Fibroblast of skin of abdomen (primary cell): ENCODE data around the gene PSAPL1.

ENCODE experiments used
- DNase-seq: peaks from one replicate; pipeline ENCODE4 v3.0.0-alpha.2; 2013

The PSAPL1 gene

DNA sequence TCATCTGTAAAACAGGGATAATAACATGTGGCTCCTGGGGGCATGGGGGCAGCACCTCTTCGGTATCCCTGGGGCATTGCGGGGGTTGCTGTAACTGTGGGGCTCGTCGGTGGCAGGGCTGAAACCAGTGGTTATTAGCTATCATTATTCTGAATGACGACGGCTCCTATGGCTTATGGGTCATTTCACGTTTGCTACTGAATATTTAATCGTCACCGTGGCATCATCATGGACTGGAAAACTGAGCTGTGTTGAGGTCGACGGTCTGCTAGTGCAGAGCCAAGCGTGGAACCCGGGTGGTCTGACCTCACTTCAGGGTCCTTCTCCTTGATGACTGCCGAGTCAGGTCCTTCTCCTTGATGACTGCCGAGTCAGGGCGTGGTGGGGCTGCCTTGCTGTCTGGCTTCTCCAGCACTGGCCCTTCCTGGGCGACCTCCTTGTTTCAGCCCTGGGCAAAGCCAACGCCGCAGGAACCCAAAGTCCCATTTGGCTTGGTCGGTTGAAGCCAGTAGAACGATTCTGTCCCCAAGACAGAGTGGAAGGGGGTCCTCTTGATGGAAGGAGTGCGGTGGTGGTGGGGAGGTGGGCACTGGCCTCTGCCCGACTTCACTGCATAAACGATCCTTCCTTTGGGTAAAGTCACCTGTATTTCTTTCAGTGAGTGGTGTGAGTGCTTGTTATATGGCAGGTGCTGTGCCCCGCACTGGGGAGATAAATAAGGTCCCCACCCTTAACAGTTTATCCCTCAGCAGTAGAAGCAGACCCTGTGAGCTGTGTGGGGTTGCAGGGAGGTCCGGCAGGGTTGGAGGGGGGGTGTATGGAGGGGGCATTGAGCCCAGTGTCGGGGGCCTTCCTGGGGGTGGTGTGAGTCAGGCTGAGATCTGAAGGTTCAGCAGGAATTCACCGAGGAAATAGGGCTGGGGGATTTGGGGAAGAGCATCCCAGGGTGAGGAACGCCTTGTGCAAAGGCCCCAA is 40.8 kb downstream of the PSAPL1 start:
- no peak for DNase-seq

DNA sequence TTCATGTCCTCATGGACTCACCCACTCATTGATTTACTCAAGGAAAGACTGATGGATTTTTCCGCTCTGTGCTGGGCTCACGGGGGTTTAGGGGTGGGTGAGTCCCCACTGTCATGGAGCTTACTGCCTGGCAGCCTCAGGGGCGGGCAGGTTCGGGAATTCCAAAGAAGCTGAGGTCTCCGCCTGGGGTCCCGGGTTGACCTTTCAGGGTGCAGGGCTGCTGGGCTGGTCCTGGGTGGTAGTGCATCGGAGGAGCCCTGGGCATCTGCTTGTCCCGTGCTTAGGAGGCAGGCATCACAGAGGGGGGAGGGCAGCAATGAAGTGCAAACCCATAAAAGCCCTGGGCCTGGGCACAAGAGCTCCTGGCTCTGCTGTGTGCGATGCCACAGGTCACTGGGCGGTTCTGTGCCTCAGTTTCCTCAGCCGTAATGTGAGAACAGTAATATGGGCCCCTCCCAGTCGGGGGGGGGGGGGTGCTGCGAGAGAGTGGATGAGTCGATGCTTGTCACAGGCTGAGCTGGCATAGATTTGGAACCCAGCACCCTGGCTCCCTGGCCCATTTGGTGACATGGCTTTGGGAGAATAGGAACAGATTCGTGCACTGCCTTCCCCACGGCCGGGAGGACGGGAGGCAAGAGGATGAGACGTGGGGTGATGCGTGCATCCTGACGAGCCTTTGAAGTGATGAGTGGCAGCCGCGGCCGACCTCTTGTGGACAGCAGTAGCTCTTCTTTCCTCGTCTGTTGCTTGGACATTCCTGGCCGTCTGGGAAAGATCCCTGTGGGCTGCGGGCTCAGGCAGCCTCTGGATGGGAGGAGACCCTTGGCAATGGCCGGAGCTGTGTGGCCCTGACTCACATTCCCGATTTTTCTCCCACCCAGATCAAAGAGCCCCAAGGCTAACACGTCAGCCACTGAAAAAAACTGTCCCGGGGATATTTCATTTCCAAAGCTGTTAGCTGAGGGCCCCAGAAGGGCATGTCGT is 42.0 kb downstream of the PSAPL1 start:
- peak; percentile 67 for DNase-seq

DNA sequence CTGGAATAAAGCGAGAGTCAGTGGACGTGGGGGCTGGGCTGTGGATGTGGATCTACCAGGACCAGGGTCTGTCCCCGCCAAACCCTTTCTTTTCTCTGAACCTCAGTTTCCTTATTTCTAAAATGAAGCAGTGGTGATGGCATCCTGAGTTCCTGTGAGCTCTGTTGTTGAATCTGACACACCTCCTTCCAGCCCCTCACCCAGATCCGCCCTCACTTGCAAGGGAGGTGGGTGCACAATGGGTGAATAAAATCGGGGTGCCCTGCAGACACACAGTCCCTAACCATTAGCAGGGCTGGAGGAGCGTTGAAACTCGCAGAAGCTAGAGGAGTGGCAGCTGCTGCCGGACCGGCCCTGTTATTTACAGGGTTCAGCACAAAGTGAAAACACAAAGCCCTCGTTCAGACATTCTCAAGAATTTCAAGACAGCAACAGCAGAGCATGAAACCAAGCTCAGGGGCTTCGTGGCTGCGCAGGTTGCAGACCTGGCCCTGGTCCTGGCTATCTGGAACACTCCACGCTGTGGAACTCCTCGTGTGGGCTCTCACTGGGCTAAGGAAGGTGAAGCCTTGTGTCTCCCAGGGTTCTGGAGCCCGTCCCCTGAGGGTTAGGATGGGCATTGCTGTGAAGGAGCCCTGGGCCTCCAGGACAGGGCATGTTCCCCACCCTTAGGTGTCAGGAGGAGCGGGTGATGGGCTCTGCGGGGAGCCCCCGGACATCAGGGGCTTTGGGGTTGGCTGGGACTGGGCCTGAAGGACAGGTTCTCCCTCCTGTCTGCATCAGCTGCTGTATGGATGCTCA is 42.9 kb downstream of the PSAPL1 start:
- DNase-seq = no peak

DNA sequence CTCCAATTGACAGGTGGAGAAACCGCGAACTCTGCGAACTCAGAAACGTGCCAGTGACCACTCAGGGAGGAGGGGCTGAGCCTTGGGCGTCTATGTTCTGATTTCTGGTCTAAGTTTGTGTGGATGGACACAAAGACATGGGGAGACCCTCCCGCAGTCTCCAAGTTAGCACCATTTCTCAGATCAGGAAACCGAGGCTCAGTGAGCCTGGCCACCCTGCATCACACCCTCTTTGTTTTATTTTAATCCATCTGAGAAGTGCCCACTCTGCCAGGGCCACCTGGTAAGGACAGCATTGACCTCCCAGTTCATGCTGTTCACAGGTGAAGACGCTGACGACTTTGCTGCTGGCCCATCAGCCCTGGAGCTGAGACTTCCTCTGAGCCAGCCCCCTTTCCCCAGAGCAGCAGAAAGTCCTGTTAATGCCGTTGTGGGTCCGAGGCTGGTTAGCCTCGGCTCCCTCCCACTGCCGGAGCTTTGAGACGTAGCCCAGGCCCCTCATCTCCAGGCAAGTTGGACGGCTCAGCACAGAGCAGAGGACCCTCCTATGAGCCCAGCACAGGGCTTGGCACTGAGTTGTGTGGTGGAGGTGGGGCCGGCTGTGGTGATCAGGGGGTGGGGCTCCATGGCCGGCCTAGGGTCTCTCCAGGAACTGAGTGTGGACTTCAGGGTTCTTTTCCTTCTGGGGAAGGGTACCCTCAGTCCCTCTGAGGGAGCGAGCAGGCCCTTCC is 43.7 kb downstream of the PSAPL1 start:
- no peak for DNase-seq

DNA sequence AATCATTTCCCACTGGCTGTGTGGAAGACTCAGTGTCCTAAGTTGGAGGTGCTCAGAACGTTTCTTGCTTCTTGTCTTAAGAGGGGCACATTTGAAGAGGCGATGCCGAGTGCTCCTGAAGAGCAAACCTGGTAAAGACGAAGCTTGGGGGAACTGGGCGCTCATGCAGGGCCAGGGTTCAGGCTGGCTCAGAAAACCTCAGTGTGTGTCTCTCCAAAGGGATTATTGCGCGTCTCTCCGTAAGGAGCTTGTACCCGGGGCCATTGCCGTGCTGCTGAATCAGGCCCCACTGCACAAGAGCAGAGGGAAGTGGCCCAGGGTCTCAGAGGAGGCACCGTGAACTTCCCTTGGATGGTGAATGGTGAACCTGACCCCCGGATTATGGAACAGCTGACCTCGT is 44.4 kb downstream of the PSAPL1 start:
- DNase-seq = no peak

DNA sequence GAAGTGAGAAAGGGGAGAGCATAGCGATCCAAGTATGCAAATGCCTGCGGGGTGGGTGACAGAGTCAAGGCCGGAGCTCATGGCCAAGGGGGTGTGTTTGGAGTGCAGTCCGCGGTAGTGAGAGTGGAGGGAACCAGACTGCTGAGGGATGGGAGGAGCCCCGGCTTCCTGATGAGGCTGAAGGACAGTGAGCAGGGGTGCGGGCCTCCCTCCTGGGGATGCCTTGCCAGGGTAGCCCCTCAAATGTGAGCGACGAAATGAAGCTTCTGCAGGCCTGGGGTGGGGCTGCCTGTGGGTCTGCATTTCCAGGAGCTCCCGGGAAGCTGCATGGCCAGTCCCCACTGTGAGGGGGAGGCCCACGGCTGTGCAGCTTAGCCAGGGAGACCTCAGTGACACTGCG is 45.0 kb downstream of the PSAPL1 start:
- DNase-seq = no peak

DNA sequence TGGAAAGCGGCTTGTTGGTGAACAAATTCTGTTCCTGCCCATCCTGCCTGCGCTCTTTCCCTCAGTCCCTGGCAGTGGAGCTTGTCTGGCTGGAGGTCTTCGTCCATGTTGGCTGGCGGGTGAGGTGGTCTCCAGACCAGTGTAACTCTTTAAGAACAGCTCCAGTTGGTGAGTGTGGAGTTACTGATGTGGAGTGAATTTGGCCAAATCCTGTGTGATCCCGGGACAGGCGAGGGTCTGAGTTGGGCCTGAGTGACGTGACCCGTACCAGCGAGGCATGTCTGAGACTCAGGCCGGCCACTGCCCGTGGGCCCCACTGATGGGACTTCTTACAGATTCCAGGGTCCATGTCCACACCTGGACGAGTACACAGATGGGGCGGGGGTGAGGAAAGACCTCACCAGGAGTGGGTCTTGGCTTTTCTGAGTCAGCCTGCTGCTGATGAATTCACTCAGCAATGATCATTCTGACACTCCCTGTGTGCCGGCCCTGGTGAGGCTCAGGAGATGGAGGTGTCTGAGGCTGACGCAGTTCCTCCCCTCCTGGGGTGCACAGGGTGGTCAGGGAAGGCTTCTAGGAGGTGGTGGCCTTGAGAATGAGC is 45.5 kb downstream of the PSAPL1 start:
- DNase-seq = no peak

DNA sequence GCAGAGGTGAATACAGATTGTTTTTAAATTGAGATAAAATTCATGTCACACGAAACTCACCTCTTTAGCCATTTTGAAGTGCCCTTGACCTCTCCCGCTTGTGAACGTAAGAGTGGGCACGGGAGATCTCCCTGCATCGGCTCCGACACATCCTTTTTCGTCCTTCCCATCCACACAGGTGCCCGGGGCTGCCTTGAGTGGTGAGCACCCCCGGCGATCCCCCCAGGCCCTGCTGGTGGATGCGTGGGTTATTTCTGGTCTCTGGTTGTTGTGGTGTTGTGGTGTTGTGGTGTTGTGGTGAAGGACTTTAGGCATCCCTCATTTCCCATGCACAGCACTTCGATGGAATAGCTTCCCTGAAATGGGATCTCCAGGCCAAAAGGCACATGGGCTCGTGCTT is 46.1 kb downstream of the PSAPL1 start:
- no peak for DNase-seq

DNA sequence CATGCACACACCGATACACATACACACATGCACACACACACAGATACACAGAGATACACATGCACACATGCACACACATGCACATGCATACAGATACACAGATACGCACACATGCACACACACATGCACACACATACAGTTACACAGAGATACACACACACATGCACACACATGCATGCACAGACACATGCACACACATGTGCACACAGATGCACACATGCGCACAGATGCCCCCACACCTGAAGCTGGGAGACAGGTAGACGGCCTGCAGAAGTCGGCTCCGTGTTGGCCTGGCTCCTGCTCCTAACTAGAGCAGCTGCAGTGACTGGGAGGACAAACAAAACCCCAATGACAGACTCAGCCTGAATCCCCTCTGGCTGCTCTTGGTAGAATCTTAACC is 46.8 kb downstream of the PSAPL1 start:
- no peak for DNase-seq

DNA sequence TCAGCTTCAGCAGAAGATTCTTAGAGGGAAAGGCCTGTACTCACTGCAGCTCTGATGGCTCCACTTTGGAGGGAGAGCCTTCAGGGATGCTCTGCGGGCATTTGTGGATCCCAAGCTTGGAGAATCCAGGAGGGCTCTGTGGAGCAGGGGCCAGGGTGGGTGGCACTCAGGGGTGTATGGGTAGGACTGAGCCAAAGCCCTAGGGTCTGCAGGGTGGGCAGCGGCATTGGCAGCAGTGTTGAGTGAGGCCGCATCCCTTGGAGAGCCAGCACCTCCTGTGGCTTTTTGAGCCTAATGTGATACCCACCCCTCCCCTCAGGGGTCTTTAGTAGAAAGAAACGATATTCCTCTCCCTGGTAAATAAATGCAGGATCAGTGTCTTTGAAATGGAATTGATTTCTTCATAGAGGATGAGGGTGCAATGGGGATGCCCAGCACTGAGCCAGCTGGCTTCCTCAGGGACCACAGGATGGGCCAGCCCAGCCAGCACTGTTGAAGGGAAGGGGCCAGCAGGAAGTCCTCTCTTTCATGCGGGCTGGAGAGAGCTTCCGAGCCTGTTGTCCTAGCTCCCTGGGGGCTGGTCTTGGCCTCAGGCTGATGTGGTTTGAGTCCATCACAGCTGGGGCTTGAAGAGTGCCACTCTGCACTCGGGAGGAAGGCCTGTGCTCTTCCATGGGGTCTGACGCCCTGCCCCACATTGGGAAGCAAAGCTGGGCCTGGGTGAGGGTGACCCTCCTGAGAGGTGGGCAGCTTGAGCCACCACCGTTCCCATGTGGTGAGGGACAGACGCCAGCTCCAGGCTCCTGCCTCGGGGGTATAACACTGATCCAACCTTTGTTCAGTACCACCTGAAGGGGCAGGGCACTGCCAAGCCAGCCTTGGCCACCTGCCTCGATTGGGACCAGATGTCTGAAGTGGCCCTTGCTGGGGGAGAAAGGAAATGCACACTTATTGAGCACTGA is 49.5 kb downstream of the PSAPL1 start:
- DNase-seq = no peak

DNA sequence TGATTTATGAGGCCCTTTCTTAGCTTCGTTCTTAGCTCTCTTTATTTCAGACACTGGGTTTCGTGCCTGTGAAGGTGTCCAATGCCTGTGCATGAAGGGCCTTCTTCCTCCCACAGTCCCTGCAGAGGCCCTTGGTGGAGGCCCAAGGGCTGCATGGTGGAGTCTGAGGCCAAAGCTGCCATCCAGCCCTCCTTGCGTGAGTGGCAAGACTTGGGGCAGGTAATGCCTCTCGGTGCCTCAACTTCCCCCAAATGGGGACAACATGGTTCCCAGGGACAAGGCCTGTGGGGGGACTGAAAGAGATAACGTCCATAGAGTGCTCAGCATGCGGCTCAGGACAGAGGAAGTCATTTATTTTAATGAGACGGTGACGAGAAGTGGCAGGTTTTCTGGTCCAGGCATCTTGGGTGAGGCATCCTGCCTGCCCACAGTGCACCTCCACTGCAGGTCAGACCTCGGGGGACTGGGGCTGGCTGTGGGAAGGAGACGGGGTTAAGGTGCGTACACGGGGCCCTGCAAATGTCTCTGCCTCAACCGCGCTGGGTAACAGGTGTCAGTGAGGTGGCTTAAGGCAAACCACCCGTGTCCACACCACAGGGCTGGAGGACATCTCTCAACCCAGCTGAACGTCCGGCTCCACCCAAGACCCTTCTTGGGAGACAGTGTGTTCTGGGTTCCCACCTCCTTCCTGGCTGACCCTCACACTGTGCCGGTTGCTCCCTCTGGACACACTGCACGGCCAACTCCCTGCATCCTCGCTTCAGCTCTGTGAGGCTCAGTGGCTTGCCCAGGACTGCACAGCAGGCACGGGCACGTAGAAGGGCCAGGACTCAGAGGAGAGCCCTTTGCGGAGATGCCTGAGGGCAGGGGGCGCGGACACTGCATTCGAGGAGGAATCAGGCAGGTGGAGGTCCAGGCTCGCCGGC is 50.5 kb downstream of the PSAPL1 start:
- no peak for DNase-seq

DNA sequence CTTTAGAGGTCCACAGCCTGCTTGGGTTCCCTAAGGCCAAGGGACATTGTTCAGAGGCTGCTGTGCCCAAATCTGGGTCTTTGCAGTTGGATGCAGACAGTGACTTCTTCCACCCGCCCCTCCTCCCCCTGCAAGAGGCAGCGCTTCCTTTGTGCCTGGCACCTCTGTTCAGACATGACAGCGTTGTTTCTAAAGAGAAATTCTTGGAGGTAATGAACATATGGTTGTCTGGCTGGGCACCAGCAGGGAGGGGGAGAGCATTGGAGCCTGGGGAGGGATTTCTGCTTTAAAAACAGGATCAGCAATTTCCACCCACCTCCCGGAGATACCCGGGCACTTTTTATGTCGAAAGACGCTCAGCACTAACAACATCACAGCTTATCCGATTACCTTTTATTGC is 51.5 kb downstream of the PSAPL1 start:
- no peak for DNase-seq

DNA sequence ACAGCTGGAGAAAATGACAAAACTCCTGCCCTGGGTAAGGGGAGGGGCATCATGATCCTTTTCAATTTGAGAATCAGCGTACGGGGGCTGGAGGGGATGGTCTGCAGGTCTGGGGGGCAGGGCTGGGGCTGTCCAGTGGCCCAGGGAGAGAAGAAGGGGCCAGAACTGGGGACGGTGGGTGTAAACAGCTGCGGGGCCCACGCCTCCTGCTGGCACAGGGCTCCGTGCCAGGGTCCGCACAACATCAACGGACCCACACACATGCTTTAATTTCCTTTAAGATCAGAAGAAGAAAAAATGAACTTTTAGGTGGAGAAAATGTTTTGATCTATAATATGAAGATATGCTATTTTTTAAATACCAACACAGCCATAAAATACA is 52.1 kb downstream of the PSAPL1 start:
- no peak for DNase-seq

DNA sequence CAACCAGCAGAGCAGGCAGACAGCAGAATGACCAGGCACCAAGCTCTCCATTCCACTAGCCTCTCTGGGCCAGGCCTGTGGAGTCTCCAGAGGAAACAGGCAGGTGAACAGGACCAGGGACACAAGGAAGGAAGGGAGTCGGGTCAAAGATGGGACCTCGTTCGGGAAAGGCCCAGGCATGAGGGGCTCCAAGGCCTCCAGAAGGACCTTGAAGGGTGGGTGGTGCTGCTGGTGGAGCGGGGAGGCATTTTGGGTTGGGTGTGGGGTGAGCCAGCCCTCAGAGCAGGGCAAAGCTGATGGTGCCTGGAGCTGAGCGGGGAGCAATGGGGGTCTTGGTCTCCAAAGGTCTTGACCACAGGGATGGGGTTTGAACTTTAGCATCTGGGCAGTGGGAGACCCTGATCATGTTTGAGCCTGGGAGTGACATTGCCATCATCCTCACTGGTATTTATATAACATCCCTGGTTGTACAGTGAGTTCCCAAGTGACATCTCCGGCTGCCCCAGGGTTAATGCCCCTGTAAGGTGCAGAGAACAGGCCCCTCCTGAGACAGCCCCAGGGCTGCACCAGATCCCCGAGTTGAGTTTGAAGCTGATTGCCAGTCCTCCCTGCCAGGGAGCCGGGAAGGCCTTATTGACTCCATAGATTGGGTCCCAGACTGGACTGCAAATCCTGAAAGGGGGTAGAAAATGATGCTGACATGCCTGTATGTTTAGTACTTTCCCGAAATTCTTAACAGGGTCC is 52.7 kb downstream of the PSAPL1 start:
- DNase-seq = no peak

DNA sequence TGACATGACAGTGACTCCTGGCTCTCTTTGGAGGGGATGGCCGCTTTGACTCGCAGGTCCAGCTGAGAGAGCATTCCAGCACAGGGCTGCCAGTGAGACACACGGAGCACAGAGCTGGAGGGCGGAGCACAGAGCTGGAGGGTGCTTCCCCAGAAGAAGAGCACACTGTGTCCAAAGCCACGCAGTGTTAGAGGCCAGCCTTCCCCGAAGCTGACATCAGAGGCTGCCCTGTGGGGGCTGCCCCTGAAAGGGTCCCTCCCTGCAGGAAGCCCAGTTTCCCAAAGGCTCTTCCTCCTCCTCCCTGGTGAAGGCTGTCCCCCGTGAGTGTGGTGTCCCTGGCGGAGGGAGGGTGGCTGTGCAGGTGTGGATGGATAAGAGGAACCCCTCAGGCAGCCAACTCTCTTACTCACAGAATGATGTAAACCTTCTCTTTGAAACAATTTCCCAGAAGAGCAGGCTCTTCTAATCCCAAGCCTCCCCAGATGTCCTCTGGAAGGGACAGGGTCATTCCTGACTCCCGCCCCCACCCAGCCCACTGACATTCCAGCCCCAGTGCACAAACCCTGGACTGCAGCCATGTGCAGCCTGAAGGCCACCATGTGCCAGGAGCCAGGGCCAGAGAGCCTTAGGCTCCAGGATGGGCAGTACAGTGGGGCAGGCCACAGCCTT is 53.4 kb downstream of the PSAPL1 start:
- DNase-seq = no peak
